Measurements from ENCODE around the gene THBS4.
"Not testable (repeated sequence)": the region's sequence is repeated elsewhere in the genome, so short reads cannot be mapped to it uniquely, and the experiment has no call there.

The THBS4 gene

GRCh38 chr5:80077051-80077714 lies 42.0 kb downstream of the THBS4 start:
- DNase-seq = no peak

GRCh38 chr5:80078921-80079320 lies 43.8 kb downstream of the THBS4 start:
- DNase-seq = no peak

DNA sequence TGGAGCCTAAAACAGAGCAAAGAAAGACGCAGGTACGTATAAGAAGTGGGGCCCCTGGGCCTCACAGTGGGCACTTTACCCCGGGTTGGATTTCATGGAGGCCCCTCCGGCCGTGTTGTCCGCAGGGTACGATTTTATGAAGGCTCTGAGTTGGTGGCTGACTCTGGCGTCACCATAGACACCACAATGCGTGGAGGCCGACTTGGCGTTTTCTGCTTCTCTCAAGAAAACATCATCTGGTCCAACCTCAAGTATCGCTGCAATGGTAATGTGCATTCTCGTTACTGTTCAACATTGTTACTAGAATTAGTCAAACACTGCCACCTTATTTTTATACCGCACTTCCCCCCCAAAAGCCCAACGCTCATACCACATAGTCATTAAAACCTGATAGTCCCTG lies 47.1 kb downstream of the THBS4 start:
- no peak for DNase-seq

- peak in 1 of 2 experiments; percentile 12 for DNase-seq
Measured at GRCh38 chr5:80082731-80083100, 47.6 kb downstream of the THBS4 start.

GRCh38 chr5:80083101-80083890 lies 48.1 kb downstream of the THBS4 start:
- DNase-seq = peak; percentile 24 to 87

DNA sequence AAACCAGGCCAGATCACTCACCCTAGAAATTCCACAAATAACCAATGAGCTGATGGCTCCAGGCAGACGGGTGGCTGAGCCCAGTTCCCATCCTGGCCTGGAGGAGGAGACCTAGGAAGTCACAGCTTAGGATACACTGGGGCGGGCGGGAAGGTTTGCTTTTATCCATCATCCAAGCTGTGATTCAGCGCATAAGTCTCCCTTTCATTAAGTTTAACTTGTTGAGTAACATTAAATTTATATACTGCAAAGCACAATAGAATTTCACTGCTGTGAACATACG lies 55.7 kb downstream of the THBS4 start:
- no peak for DNase-seq

DNA sequence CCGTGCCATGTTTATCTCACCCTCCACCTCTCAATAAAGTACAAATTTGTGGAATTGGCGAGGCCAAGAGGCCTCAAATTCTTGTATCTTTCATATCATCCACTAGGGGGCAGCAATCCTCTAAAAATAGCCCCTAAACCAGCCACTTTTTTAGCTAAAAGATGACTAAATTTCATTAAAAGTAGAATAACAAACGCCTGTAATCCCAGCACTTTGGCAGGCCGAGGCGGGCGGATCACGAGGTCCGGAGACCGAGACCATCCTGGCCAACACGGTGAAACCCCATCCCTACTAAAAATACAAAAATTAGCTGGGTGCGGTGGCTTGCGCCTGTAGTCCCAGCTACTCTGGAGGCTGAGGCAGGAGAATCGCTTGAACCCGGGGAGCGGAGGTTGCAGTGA lies 56.6 kb downstream of the THBS4 start:
- peak in 1 of 2 experiments; percentile 63 for DNase-seq

DNA sequence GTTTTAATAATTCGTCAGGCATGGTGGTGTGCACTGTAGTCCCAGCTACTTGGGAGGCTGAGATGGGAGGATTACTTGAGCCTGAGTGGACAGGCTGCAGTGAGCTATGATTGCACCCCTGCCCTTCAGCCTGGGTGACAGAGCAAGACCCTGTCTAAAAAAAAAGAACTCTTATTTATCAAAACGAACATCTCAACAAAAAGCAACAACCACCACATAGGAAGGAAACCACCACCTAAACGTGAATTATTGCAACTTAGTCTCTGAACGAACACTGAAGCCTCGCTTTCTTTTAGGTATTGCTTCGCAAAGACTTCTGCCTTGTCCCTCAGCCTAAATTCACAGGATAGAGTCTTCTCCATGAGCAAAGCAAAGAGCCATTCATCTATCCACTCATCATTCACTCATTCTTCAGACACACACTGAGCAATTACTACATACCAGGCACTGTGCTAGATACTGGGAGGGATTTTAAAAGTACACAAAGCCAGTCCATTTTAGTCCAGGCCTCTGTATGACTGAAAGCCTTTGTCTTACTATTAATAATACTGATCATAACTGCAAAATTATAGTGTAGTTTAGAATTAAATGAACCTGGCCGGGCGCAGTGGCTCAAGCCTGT lies 57.4 kb downstream of the THBS4 start:
- no peak for DNase-seq

GRCh38 chr5:80093796-80094195 lies 58.6 kb downstream of the THBS4 start:
- DNase-seq = no peak

- no peak for DNase-seq
Measured at GRCh38 chr5:80094236-80094738, 59.1 kb downstream of the THBS4 start.

DNA sequence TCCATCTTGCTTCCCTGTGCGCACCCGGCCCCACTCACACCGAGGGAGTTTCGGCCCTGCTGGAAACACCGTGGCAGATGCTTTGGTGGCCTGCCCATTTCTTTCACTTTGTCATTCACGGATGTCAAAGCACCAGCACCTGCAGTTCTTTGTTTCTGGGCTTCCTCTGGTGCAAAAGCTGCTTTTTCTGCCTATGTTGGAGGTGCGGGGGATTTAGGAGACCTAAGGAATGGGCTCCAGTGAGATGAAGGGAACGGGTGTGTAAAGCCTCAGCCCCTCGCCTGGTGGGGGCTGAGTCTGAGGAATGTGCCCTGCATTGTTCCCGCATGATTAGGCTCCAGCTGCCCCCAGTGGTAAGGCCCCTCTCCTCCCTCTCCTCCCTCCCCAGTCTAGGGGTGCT lies 62.3 kb downstream of the THBS4 start:
- no peak for DNase-seq

- no peak for DNase-seq
Measured at GRCh38 chr5:80101993-80102392, 66.8 kb downstream of the THBS4 start.

DNA sequence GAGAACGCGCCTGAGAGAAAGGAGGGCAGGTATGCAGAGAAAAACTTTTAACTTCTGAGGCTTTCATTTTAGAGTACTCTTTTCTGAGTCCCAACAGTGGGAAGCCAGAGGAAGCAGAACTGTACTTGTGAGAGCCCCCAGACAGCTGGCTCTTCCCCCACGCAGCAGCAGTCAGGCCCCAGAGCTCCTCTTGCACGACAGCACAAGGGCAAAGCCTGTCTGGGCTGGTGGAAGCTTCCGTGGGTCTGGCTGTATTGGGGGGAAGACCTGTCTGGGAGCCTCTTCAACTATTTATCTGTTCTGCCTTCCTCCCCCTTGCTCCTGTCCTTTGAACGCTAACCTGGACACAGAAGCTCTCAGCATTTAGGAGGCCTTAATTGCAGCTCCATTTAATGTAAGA lies 68.2 kb downstream of the THBS4 start:
- no peak for DNase-seq

DNA sequence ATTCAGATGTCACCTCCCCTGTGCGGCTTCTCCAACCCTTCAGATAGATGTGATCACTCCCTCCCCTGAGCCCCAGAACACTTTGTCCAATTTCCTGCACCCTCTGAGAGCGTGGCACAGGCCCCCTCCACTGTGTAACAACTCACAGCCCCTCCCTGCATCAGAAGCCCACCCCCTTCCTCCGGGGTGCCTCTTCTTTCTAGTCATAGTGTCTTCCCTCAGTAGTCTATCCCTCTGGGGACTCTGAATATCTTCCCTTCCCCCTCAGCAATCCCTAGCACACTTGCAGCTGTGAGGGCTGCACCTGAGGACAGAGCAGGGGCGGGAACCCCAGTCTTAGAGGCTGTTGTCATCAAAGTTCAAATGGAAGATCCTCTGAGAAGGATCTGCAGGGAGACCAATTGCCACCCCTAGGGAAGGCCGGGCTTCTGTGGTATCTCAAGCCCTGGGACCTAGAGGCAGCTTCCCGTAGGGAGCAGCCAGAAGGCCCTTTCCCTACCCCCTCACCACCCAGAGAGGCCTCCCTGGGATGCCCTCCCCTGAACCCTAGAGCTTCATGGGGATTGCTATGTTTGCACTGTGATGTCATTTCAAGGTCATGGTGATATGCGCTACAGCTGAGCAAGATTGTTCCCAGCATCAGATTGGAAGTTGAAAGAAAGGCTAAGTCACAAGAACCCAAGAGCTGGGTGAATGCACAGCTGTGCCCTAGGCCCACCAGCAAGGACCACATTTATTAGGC lies 70.7 kb downstream of the THBS4 start:
- no peak for DNase-seq

DNA sequence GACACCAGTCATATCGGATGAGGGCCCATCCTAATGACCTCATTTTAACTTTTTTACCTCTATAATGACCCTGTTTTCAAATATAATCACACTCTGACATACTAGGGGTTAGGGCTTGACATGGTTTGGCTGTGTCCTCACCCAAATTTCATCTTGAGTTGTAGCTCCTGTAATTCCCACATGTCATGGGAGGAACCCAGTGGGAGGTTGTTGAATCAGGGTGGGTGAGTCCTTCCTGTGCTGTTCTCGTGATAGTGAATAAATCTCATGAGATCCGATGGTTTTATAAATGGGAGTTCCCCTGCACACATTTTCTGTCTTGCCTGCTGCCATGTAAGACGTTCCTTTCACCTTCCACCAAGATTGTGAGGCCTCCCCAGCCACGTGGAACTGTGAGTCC lies 71.8 kb downstream of the THBS4 start:
- DNase-seq = no peak

GRCh38 chr5:80109646-80110478 lies 74.7 kb downstream of the THBS4 start:
- DNase-seq = no peak

GRCh38 chr5:80111376-80111990 lies 76.3 kb downstream of the THBS4 start:
- DNase-seq = not testable (repeated sequence)

DNA sequence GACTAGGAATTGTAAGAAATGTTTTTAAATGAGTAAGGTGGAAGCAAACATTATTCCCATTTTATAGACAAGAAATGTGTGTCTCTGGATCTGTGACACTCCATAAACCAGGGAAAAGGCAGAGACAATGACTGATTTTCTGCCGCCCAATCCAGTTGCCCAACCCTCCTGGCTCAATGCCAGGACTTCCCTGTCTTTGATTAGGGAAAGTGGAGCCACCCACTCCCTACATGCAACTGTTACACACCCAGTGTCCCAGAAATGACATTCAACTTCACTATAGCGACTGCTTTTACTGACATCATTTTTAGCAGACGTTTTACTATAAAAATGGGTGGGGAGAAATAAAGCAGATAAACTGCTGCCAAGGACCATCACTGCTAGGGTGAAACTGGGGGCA lies 79.7 kb downstream of the THBS4 start:
- DNase-seq = no peak

DNA sequence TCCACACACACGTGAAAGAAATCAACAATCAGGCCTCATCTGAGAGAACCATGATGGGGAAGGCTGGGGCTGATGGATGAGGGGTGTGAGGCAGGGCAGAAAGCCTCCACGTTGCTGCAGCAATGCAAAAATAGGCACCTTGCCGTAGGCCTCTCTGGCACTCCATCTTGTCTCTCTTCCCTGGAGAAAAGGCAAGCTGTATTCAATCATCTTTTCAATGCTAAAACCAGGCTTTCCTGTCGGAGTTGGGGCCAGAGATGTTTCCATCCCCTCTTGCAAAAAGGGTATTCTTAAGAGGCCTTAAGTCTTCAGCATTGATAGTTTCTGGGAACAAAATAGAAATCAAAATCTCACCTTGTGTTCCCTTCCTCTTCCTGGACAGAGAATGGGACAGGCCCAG lies 80.9 kb downstream of the THBS4 start:
- no peak for DNase-seq

GRCh38 chr5:80116465-80116864 lies 81.3 kb downstream of the THBS4 start:
- DNase-seq = no peak

DNA sequence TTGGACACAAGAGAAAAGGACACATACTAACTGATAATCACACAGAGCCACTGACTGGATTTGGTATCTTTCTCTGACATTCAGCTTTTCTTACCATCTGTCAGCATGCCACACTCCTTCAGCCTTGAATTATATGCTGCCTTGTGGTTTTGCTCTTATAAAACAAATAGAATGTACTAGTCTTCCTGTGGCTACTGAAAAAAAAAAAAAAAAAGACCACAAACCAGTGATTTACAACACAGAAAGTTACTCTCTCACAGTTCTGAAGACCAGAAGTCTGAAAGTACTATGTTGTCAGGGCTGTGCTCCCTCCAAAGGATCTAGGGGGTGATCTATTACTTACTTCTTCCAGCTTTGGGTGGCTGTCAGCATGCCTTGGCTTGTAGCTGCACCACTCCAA lies 82.3 kb downstream of the THBS4 start:
- DNase-seq = no peak

GRCh38 chr5:80119372-80119771 lies 84.2 kb downstream of the THBS4 start:
- DNase-seq = no peak

Data from SW 1271 (cell line).